BLaER1 treated with 17β-estradiol and CSF1 and Interleukin-3, amounts not matched to agents 10 nM and 100 nM (cell line): ENCODE measurements around the gene CCDC85C.

ENCODE experiments used
- H3K27ac ChIP-seq, 11 experiments: shearing (Covaris generic); formaldehyde crosslinking; 2 replicates each; pipeline ENCODE4 v1.8.1; 2022
- H3K27me3 ChIP-seq, 11 experiments: shearing (Covaris generic); formaldehyde crosslinking; 2 replicates each; pipeline ENCODE4 v1.8.1; 2022
- H3K36me3 ChIP-seq, 11 experiments: shearing (Covaris generic); formaldehyde crosslinking; 2 replicates each; pipeline ENCODE4 v1.8.1; 2022
- H3K4me1 ChIP-seq, 10 experiments: shearing (Covaris generic); formaldehyde crosslinking; 2 replicates each; pipeline ENCODE4 v1.8.1; 2022
- H3K4me2 ChIP-seq, 11 experiments: shearing (Covaris generic); formaldehyde crosslinking; 2 replicates each; pipeline ENCODE4 v1.8.1; 2022
- H3K4me3 ChIP-seq, 10 experiments: shearing (Covaris generic); formaldehyde crosslinking; 2 replicates each; pipeline ENCODE4 v1.8.1; 2022
- H3K9ac ChIP-seq, 11 experiments: shearing (Covaris generic); formaldehyde crosslinking; 2 replicates each; pipeline ENCODE4 v1.8.1; 2022
- H3K9me3 ChIP-seq, 11 experiments: shearing (Covaris generic); formaldehyde crosslinking; replicated peaks in 1 of 11; 2 replicates each; pipeline ENCODE4 v1.8.1; 2022
- H4K20me1 ChIP-seq, 11 experiments: shearing (Covaris generic); formaldehyde crosslinking; 2 replicates each; pipeline ENCODE4 v1.8.1; 2022
- Cebpa-rat ChIP-seq, 11 experiments: shearing (Covaris generic); IDR thresholded peaks; 2 replicates each; pipeline ENCODE4 v1.8.1; 2022

CCDC85C gene

GRCh38 chr14:99454246-99454645 is 149.8 kb downstream of the CCDC85C start:
- H4K20me1 ChIP-seq = peaks cover 16 to 90% (median 68%) of the 10 kb centered on the region in 11 experiments; a peak in 20 of 22 replicates
- H3K4me2 ChIP-seq = no peak overlapping the region
- peaks cover 97 to 100% (median 100%) of the 10 kb centered on the region in 11 experiments for H3K36me3 ChIP-seq
- no peaks in the 10 kb centered on the region for H3K27me3 ChIP-seq
- no peak for TF ChIP-seq Cebpa-rat (IDR thresholded peaks at IDR 0.05)
- H3K4me1 ChIP-seq = peaks cover 0 to 17% (median 10%) of the 10 kb centered on the region in 10 experiments; a peak in 9 of 20 replicates
- no peak overlapping the region for H3K9ac ChIP-seq
- H3K27ac ChIP-seq = no peak overlapping the region
- H3K4me3 ChIP-seq = no peak overlapping the region
- H3K9me3 ChIP-seq = no peaks in the 10 kb centered on the region

GRCh38 chr14:99452968-99453367 is 151.0 kb downstream of the CCDC85C start:
- Histone ChIP-seq H3K27ac (no peak overlapping the region), H3K9ac (no peak overlapping the region), H3K27me3 (no peaks in the 10 kb centered on the region), H3K4me3 (no peak overlapping the region), H4K20me1 (peaks cover 21 to 92% (median 70%) of the 10 kb centered on the region in 11 experiments; a peak in 19 of 22 replicates), H3K9me3 (no peaks in the 10 kb centered on the region), H3K4me1 (peaks cover 0 to 17% (median 10%) of the 10 kb centered on the region in 10 experiments; a peak in 9 of 20 replicates), H3K36me3 (peaks cover 97 to 100% (median 100%) of the 10 kb centered on the region in 11 experiments), H3K4me2 (no peak overlapping the region; a peak in 1 of 22 replicates)
- no peak for TF ChIP-seq Cebpa-rat (IDR thresholded peaks at IDR 0.05)

- Histone ChIP-seq H3K4me3 (no peak overlapping the region), H4K20me1 (peaks cover 21 to 96% (median 77%) of the 10 kb centered on the region in 11 experiments; a peak in 19 of 22 replicates), H3K36me3 (peaks cover 98 to 100% (median 100%) of the 10 kb centered on the region in 11 experiments), H3K27me3 (no peaks in the 10 kb centered on the region), H3K9me3 (no peaks in the 10 kb centered on the region), H3K4me2 (no peak overlapping the region), H3K4me1 (peaks cover 0 to 17% (median 10%) of the 10 kb centered on the region in 10 experiments; a peak in 9 of 20 replicates), H3K9ac (no peak overlapping the region), H3K27ac (no peak overlapping the region)
- no peak for TF ChIP-seq Cebpa-rat (IDR thresholded peaks at IDR 0.05)
Measured at GRCh38 chr14:99451234-99451633, 152.8 kb downstream of the CCDC85C start.

- H4K20me1 ChIP-seq = peaks cover 22 to 98% (median 84%) of the 10 kb centered on the region in 11 experiments; a peak in 19 of 22 replicates
- H3K4me2 ChIP-seq = no peak overlapping the region
- no peaks in the 10 kb centered on the region for H3K27me3 ChIP-seq
- H3K36me3 ChIP-seq = peaks cover 98 to 100% (median 100%) of the 10 kb centered on the region in 11 experiments
- no peak overlapping the region for H3K9ac ChIP-seq
- no peaks in the 10 kb centered on the region for H3K9me3 ChIP-seq
- H3K27ac ChIP-seq = no peak overlapping the region
- H3K4me1 ChIP-seq = peaks cover 0 to 17% (median 10%) of the 10 kb centered on the region in 10 experiments; a peak in 9 of 20 replicates
- no peak overlapping the region for H3K4me3 ChIP-seq
- no peak for TF ChIP-seq Cebpa-rat (IDR thresholded peaks at IDR 0.05)
Measured at GRCh38 chr14:99450266-99450665, 153.7 kb downstream of the CCDC85C start.
